HCT116 (cell line): ENCODE data around the gene RHBDD2. TPM values are rescaled to one million over a fixed set of nuclear protein-coding genes. Genes with fewer than 3 reads are reported as not detected.
A peak's percentile ranks its signal among the peaks of the same experiment; 100 is the strongest.

Experiments
- ATAC-seq: fragments of 200-7000 bp; cut with Tn5 transposase; 2 replicates; pipeline ENCODE4 v1.9.1; 2020; ENCODE audit warnings: mild to moderate bottlenecking, moderate library complexity
- BruUV-seq: library from RNA; stranded (reverse); fragments of 400-500 nt; replicated peaks from 2 replicates; lab custom pipeline; 2021; lab: Mats Ljungman, UMichigan
- CTCF ChIA-PET: fragments of 300-600 bp; sonication (Branson Sonifier 250); formaldehyde crosslinking; loops from one replicate; lab custom pipeline; 2021; ENCODE audit warnings: antibody characterized with exemption; lab: Charles Lee
- POLR2A ChIA-PET: fragments of 300-600, 350-600 bp; sonication (Branson Sonifier 250); formaldehyde crosslinking; loops from one replicate; lab custom pipeline; 2021; ENCODE audit warnings: antibody characterized with exemption; lab: Charles Lee
- RAD21 ChIA-PET, 2 experiments: fragments of 300-600 bp; sonication (Branson Sonifier 250); formaldehyde crosslinking; loops; one replicate each; lab custom pipeline; 2023; ENCODE audit warnings: low total read pairs in 2 of 2; ENCODE audit not compliant: uncharacterized antibody in 2 of 2, unreplicated experiment in 2 of 2, low non-redundant PET in 1 of 2; lab: Charles Lee
- DNase-seq: peaks from one replicate; pipeline ENCODE4 v3.0.0-alpha.2; 2010; ENCODE audit warnings: low read depth, low spot score
- H2AFZ ChIP-seq: fragments of 200-600 bp; shearing (Covaris generic), sonication (generic); 2 replicates; pipeline ENCODE4 v1.6.1; 2017; ENCODE audit warnings: low read depth, mixed run types, mixed read lengths, antibody characterized with exemption, low read length; ENCODE audit not compliant: poor library complexity, severe bottlenecking
- H3K27ac ChIP-seq: 2 replicates; pipeline ENCODE4 v1.5.1; 2012; ENCODE audit warnings: low read depth, low read length
- H3K27me3 ChIP-seq: fragments of 200-600 bp; sonication (generic); 2 replicates; pipeline ENCODE4 v1.6.1; 2016; ENCODE audit warnings: mixed run types, low read length, mixed read lengths; ENCODE audit not compliant: insufficient read depth
- H3K36me3 ChIP-seq, 2 experiments: fragments of 200-500 bp in 1 of 2; fragments of 200-600 bp in 1 of 2; sonication (Bioruptor generic) in 1 of 2; sonication (generic) in 1 of 2; 2 replicates each; pipeline versions ENCODE4 v1.5.1 to v1.6.1; 2014 to 2016; ENCODE audit warnings: low read length in 2 of 2, inconsistent platforms in 1 of 2, mixed read lengths in 1 of 2, mixed run types in 1 of 2; ENCODE audit not compliant: insufficient read depth in 2 of 2, control insufficient read depth in 1 of 2
- H3K4me1 ChIP-seq, 2 experiments: fragments of 200-600 bp in 1 of 2; sonication (generic) in 1 of 2; 2 replicates each; pipeline versions ENCODE4 v1.5.1 to v1.6.1; 2012 to 2017; ENCODE audit warnings: low read length in 2 of 2, inconsistent platforms in 1 of 2, mild to moderate bottlenecking in 1 of 2, mixed read lengths in 1 of 2, mixed run types in 1 of 2, moderate library complexity in 1 of 2; ENCODE audit not compliant: insufficient read depth in 2 of 2, control insufficient read depth in 1 of 2
- H3K4me2 ChIP-seq: fragments of 200-600 bp; sonication (generic); 2 replicates; pipeline ENCODE4 v1.6.1; 2017; ENCODE audit warnings: mixed run types, low read length, mixed read lengths
- H3K4me3 ChIP-seq, 2 experiments: fragments of 200-600 bp in 1 of 2; sonication (generic) in 1 of 2; replicated peaks in 1 of 2; 2 replicates each; pipeline ENCODE4 v1.5.1; 2011 to 2016; ENCODE audit warnings: low read length in 2 of 2, control low read depth in 1 of 2, low read depth in 1 of 2, mild to moderate bottlenecking in 1 of 2, mixed read lengths in 1 of 2, mixed run types in 1 of 2
- H3K79me2 ChIP-seq: fragments of 200-600 bp; sonication (generic); 2 replicates; pipeline ENCODE4 v1.6.1; 2017; ENCODE audit warnings: mild to moderate bottlenecking, mixed run types, low read length, moderate library complexity, mixed read lengths; ENCODE audit not compliant: insufficient read depth
- H3K9ac ChIP-seq: fragments of 200-600 bp; sonication (generic); 2 replicates; pipeline ENCODE4 v1.6.1; 2016; ENCODE audit warnings: low read length, mixed read lengths
- H3K9me2 ChIP-seq: fragments of 200-600 bp; sonication (generic), shearing (Covaris generic); 2 replicates; pipeline ENCODE4 v1.6.1; 2017; ENCODE audit warnings: mixed run types, mild to moderate bottlenecking, moderate library complexity; ENCODE audit not compliant: insufficient read depth
- H3K9me3 ChIP-seq, 2 experiments: fragments of 200-500 bp in 1 of 2; fragments of 200-600 bp in 1 of 2; sonication (Bioruptor generic) in 1 of 2; sonication (generic) in 1 of 2; 2 replicates each; pipeline ENCODE4 v1.6.1; 2014 to 2017; ENCODE audit warnings: low read length in 2 of 2, mixed read lengths in 2 of 2, inconsistent platforms in 1 of 2, low read depth in 1 of 2, mild to moderate bottlenecking in 1 of 2, mixed run types in 1 of 2, moderate library complexity in 1 of 2; ENCODE audit not compliant: control insufficient read depth in 1 of 2, insufficient read depth in 1 of 2
- H4K20me1 ChIP-seq: fragments of 200-600 bp; sonication (generic), shearing (Covaris generic); 2 replicates; pipeline ENCODE4 v1.6.1; 2017; ENCODE audit warnings: mixed run types, mild to moderate bottlenecking, moderate library complexity; ENCODE audit not compliant: insufficient read depth
- CEBPB ChIP-seq: IDR thresholded peaks from 2 replicates; pipeline ENCODE4 v1.6.1; 2012; ENCODE audit warnings: low read depth
- SIN3A ChIP-seq: IDR thresholded peaks from 2 replicates; pipeline ENCODE4 v1.6.1; 2012; ENCODE audit warnings: low read depth
- ZNF274 ChIP-seq: fragments of 200-500 bp; sonication (Bioruptor generic); IDR thresholded peaks from 2 replicates; pipeline ENCODE4 v1.6.1; 2014; ENCODE audit warnings: mild to moderate bottlenecking, low read depth, low read length, inconsistent platforms
- intact Hi-C: fragments of 100-400 bp; cut with micrococcal nuclease; formaldehyde crosslinking; loops from 2 replicates; pipeline ENCODE4 v1.10.0; 2022
- total RNA-seq: library from RNA; stranded (reverse); gene quantifications from one replicate; pipeline ENCODE4 v1.2.1, GENCODE V29; 2021; ENCODE audit not compliant: unreplicated experiment
- TF ChIP-seq, protein P1 (sequence below), 3 experiments: fragments of 200-600 bp in 1 of 3; sonication (generic) in 1 of 3; IDR thresholded peaks in 2 of 3; conservative IDR thresholded peaks in 1 of 3; 2 replicates each; pipeline ENCODE4 v1.5.1; 2012 to 2017; ENCODE audit warnings: low read depth in 2 of 3, low read length in 2 of 3, antibody characterized with exemption in 1 of 3, borderline replicate concordance in 1 of 3, control low read depth in 1 of 3, mild to moderate bottlenecking in 1 of 3, mixed read lengths in 1 of 3, mixed run types in 1 of 3, moderate library complexity in 1 of 3; ENCODE audit not compliant: insufficient read depth in 1 of 3

Gene RHBDD2
- total RNA-seq, 1 experiment from 2014 or later: 42.9 TPM

DNA sequence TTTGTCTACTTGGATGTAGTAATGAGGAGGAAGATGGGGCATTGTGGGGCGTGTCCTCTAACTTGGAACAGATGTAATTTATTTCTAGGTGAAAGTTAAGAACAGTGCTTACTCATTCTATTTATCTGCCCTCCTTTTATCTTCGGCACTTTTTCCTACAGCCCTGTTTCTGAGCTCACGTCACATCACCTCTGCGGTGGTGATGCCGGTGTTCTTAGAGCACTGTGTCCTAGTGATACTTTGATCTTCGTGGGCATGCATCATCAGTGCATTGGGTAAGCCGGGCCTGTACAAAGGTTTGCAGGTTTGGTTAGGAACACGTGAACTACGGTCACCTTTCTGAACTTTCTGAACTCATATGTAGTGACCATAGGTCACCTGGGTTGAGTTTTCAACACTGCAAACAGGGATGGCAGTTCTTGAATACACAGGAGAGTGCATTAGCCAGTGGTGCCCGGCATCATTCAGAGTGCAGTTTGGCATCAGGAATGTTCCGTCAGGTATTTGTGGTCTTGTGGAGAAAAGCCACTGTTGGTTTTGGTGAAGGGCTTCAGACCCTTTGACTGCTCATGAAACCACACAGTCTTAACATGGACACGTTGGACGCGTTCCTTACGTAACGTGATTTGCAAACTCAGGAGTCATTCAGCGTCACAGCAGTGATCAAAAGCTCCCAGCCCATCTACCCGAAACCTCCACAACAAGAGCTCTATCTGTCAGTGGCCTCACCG, 41.8 kb downstream of the RHBDD2 start:
- CTCF ChIA-PET: no interaction called here
- TF ChIP-seq, protein P1, sequence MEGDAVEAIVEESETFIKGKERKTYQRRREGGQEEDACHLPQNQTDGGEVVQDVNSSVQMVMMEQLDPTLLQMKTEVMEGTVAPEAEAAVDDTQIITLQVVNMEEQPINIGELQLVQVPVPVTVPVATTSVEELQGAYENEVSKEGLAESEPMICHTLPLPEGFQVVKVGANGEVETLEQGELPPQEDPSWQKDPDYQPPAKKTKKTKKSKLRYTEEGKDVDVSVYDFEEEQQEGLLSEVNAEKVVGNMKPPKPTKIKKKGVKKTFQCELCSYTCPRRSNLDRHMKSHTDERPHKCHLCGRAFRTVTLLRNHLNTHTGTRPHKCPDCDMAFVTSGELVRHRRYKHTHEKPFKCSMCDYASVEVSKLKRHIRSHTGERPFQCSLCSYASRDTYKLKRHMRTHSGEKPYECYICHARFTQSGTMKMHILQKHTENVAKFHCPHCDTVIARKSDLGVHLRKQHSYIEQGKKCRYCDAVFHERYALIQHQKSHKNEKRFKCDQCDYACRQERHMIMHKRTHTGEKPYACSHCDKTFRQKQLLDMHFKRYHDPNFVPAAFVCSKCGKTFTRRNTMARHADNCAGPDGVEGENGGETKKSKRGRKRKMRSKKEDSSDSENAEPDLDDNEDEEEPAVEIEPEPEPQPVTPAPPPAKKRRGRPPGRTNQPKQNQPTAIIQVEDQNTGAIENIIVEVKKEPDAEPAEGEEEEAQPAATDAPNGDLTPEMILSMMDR (IDR thresholded peaks at IDR 0.05 in 2 of 3, conservative IDR thresholded peaks at IDR 0.05 in 1 of 3; ENCODE audit: borderline replicate concordance in 1 of 3, insufficient read depth in 1 of 3, low read depth in 2 of 3, low read length in 2 of 3): no peak
- ATAC-seq: peak; percentile 68

DNA sequence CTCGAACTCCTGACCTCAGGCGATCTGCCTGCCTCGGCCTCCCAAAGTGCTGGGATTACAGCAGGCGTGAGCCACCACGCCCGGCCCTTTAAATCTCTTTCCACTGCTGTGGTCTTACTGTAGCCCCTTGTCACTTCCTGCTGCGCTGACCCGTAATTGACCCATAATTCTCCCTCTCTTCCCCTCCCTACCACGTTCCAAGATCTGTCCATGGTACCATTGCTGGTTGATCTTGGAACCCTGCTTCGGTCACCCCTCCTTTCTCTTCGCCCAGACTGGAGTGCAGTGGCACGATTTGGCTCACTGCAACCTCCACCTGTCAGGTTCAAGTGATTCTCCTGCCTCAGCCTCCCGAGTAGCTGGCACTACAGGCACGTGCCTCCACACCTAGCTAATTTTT, 42.6 kb downstream of the RHBDD2 start:
- Histone ChIP-seq H3K4me2 (no peak overlapping the region), H3K4me1 (peaks cover 15 to 24% of the 10 kb centered on the region in 2 experiments), H4K20me1 (no peaks in the 10 kb centered on the region), H3K9me3 (no peaks in the 10 kb centered on the region), H3K36me3 (no peaks in the 10 kb centered on the region), H3K79me2 (peaks cover 61% of the 10 kb centered on the region), H3K4me3 (no peak overlapping the region), H3K27me3 (no peaks in the 10 kb centered on the region), H3K27ac (no peak overlapping the region), H3K9ac (no peak overlapping the region), H2AFZ (no peak overlapping the region), H3K9me2 (no peaks in the 10 kb centered on the region)
- CTCF ChIA-PET: no interaction called here
- POLR2A ChIA-PET: no interaction called here
- RAD21 ChIA-PET: no interaction called here
- TF ChIP-seq, protein P1 (IDR thresholded peaks at IDR 0.05 in 2 of 3, conservative IDR thresholded peaks at IDR 0.05 in 1 of 3; ENCODE audit: borderline replicate concordance in 1 of 3, insufficient read depth in 1 of 3, low read depth in 2 of 3, low read length in 2 of 3): no peak
- no peak for TF ChIP-seq ZNF274
- TF ChIP-seq CEBPB: no peak
- no peak for TF ChIP-seq SIN3A
- DNase-seq (no peak), ATAC-seq (no peak)
- BruUV-seq: no TSS peak
- intact Hi-C loops: no loop called here

More for the DNA sequence above, 41.8 kb downstream of the RHBDD2 start:
- BruUV-seq: no TSS peak
- H3K9me2 ChIP-seq: no peaks in the 10 kb centered on the region
- H3K27me3 ChIP-seq: no peaks in the 10 kb centered on the region
- H3K9ac ChIP-seq: no peak overlapping the region
- no peak overlapping the region for H2AFZ ChIP-seq
- H3K4me2 ChIP-seq: no peak overlapping the region; the same call in 1 of the 2 replicates
- ChIA-PET POLR2A (interaction anchor here (1.1 kb wide), 1 partner anchor 71 kb away, joined by 3 read pairs; no protein-coding TSS in a partner anchor), RAD21 (no interaction called here)
- H3K9me3 ChIP-seq: no peaks in the 10 kb centered on the region
- no peak overlapping the region for H3K4me3 ChIP-seq
- DNase-seq: no peak
- H3K36me3 ChIP-seq: no peaks in the 10 kb centered on the region
- H3K27ac ChIP-seq: no peak overlapping the region
- H3K79me2 ChIP-seq: peaks cover 67% of the 10 kb centered on the region
- intact Hi-C loops: no loop called here
- peaks cover 19 to 33% of the 10 kb centered on the region in 2 experiments for H3K4me1 ChIP-seq
- H4K20me1 ChIP-seq: no peaks in the 10 kb centered on the region
